ENCODE data around the gene PSME1. TPM values are rescaled to one million over a fixed set of nuclear protein-coding genes. Genes with fewer than 3 reads are reported as not detected.

The PSME1 gene
- total and polyA plus RNA-seq, 2 experiments from 2014 or later, result 61.1 to 215 TPM

GRCh38 chr14:24167469-24168114 is 31.6 kb downstream of the PSME1 start (continued):
- TF ChIP-seq ETS1 (IDR thresholded peaks at IDR 0.05), result no peak
- TF ChIP-seq NANOG (IDR thresholded peaks at IDR 0.05; ENCODE audit: borderline replicate concordance), result no peak
- TF ChIP-seq ZNF331 (CRISPR knock-in tag; IDR thresholded peaks at IDR 0.05; ENCODE audit: low read depth), result no peak
- TF ChIP-seq ZNF462 (CRISPR knock-in tag; IDR thresholded peaks at IDR 0.05), result no peak

GRCh38 chr14:24171422-24172260 is 35.6 kb downstream of the PSME1 start, which contains the start of gene REC8:
Gene REC8, plus strand, starts transcription at chr14:24172080. Its CDS starts 473 bp downstream, at chr14:24172553.
- peak within 1 kb of the TSS; percentile 82 for H3K27ac Mint-ChIP-seq
- no peaks in the 10 kb centered on the region for H3K36me3 ChIP-seq (ENCODE audit: insufficient read depth)
- peak within 1 kb of the TSS; percentile 81 for H3K4me3 ChIP-seq
- peak within 1 kb of the TSS; percentile 100 for H3K4me2 ChIP-seq
- 0 out of 2 replicates have a peak, but pooled peaks cover 3% of the 10 kb centered on the region for H3K4me1 ChIP-seq (ENCODE audit: insufficient read depth)
- peak within 1 kb of the TSS; percentile 87 for H3K4me3 Mint-ChIP-seq
- peaks cover 19% of the 10 kb centered on the region for H3K27me3 Mint-ChIP-seq (ENCODE audit: insufficient read depth, low read depth, poor library complexity)
- H3F3A ChIP-seq (replicated peaks; ENCODE audit: low read depth), result peaks cover 7% of the 10 kb centered on the region; the same call in 1 of the 2 replicates
- H3K27me3 ChIP-seq (ENCODE audit: insufficient read depth), result no peaks in the 10 kb centered on the region
- H3K9me3 Mint-ChIP-seq, result no peaks in the 10 kb centered on the region
- peak within 1 kb of the TSS; percentile 43; the same call in 1 of the 2 replicates for H3K27ac ChIP-seq (ENCODE audit: low read depth)
- H2AFZ ChIP-seq, result peak within 1 kb of the TSS; percentile 99
- peak; percentile 92 for ATAC-seq
- no peaks in the 10 kb centered on the region; the same call in 1 of the 2 replicates for H4K20me1 ChIP-seq (replicated peaks; ENCODE audit: insufficient read depth)
- H3K79me2 ChIP-seq (replicated peaks; ENCODE audit: insufficient read depth), result no peaks in the 10 kb centered on the region
- DNase-seq (ENCODE audit: low spot score), result peak; percentile 100
- H3K9me2 ChIP-seq (ENCODE audit: insufficient read depth), result no peaks in the 10 kb centered on the region
- peaks cover 11% of the 10 kb centered on the region; the same call in 2 of the 3 replicates for H3K36me3 Mint-ChIP-seq (ENCODE audit: low read depth)
- H3K4me1 Mint-ChIP-seq, result peaks cover 4% of the 10 kb centered on the region; the same call in 1 of the 3 replicates
- no peak for TF ChIP-seq ZNF462 (CRISPR knock-in tag; IDR thresholded peaks at IDR 0.05)
